Measurements from ENCODE around the gene ZFP69.
"Not testable (repeated sequence)": the region's sequence is repeated elsewhere in the genome, so short reads cannot be mapped to it uniquely, and the experiment has no call there.

Gene ZFP69

DNA sequence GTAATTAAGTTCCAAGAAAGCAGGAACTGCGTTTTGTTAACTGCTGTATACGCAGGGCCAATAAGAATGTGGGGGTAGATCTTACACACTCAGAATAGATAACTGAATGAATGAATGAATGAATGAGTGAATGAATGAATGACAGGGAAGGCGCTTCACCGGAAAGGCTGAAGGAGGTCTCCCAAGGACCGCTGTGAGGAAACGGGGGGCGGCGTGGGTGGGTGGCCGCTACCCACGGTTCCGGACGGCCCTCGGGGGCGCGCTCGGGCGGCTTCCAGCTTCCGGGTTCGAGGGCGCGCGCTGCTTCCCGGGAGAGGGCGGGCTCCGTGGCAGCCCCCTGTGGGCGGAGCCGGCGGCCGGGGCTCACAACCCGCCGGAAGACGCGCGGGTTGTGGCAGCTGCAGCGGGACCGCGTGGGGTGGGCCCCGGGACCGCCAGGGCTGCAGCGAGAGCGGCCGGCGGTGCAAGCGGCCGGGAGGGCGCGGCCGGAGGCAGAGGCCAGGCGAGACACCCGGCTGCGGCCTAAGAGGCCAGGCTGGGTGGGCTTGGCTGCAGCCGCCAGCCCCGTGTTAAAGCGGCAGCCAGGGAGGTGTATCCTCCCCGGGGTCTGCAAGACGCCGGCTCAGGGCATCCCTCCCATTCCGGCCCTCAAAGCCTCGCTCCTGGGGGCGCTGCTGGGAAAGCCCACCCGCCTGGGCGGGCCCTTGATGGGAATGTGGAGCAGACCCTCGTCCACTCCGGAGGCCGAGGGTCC, at the start of gene ZFP69:
Gene ZFP69, plus strand, starts transcription at position 367 of the 754 bp plus-strand sequence. CDS start 2,072 bp downstream, outside the sequence.
- DNase-seq = peak in 1 of 2 donors; percentile 55

DNA sequence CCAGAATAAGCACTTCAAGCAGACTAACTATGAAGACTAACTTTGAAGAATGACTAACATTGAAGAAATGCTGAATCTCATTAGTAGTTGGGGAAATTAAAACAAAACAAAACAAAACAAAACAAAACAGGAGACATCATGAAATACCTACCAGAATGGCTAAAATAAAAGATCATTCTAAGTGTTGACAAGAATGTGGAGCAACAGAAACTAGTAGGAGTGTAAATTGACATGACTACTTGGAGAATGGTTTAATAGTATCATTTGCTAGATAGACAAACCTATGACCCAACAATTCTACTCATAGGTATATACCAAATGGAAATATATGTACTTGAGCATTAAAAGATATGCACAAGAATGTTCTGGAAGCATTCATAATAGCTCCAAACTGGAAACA, 45.7 kb upstream of the ZFP69 start:
- DNase-seq = no peak

DNA sequence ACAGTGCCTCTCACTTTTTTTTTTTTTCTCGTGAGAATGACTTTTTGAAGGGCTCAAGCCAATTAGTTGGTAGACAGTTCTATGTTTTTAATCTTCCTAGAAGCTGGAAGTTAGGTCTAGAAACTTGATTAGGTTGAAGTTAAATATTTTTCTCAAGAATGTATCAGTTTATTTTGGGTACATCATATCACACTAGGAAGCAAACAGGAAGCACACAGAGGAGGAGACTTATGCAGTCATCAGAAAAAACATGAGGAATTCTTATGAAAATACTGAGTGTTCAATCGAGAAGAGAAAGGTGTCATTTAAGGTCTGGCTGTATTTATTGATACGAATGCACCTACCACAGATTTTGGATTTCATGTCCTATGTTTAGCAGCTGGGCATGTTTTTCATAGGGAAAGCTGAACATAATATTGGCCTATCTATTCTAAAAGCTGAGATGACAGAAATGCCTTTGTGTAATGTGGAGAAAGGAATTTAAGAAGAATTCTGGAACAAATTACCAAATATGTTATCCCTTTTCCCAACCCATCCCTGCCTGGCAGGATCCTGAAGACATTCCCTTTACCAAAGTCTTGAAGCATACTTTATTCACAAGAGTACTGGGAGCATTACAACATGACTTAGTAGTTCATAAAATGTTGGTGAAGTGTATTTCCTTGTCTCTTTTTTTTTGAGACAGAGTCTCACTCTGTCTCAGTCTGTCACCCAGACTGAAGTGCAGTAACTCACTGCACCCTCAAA, 44.3 kb upstream of the ZFP69 start:
- no peak for DNase-seq

DNA sequence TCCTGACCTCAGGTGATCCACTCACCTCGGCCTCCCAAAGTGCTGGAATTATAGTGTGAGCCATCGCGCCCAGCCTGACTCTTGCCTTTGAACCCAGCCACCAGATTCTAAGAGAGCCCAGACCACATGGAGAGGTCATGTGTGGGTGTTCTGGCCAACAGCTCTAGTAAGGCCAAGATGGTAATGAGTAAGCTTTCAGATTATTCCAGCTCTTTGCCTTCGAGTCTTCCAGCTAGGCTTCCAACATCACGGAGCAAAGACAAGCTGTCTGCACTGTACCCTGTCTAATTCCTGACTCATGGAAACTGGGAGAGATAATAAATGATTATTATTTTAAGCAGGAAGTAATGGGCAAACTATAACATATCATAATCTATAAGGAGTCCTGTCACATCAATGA, 41.6 kb upstream of the ZFP69 start:
- no peak for DNase-seq

DNA sequence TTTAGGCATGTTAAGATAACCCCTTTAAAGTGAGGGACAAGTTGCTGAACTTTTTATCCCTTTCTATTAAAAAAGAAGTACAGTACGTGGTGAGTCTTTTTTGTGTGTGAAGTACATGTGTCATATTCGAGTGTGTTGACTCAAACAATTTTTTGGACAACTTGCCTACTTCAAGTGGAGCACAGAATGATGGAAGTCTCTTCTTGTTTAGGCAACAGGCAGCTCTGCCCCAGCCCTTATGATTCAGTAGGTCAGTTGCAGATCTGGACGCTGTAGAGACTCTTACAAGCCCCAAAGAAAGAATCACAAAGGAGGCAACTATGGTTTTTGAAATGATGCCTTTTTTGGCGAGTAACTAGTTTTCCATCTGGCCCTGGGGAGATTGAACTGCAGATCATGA, 41.2 kb upstream of the ZFP69 start:
- DNase-seq = no peak

DNA sequence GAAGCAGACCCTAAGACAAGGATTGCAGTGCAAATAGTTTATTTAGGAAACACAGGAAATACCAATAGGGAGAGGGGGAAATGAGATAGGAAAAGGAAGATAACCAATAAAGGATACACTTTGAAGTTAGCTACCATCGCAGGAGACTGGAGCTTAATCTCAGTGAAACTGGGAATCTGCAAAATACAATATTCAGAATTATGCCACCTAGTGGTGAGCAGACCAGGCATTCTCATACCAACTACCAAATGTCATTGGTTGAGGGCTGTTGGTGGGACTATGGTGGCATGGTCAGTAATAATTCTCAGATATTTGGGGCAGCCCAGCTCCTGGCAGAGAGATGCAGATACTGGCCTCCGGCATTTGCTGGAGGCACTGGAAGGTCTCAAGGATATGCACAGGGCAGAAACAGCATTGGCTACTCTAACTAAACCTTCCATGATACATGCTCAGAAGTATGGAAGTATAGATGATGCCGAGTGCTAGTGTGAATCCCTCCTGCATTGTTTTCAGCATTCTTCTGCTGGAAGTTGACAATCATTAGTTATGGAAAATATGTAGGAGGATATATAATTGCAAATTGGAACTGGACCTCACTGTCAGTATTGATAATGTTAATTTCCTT, 38.6 kb upstream of the ZFP69 start:
- DNase-seq = peak in 1 of 2 donors; percentile 44

DNA sequence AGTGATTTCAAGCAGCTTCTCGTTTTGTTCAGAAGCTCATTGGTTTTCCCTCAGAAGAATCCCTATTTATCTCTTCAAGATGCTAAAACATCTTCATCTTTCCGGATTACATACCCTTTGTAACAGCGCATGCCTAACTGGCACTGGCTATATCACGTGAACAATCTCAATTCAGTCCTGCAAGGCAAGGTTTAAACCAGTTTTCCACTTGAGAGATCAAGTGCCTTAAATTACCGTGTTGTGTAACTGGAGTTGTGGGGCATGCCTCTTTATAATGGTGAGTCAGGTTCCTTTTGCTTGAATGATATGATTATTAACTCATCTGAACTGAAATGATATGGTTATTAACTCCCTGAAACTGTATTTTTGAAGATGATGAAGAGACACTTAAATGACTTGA, 37.8 kb upstream of the ZFP69 start:
- no peak for DNase-seq

DNA sequence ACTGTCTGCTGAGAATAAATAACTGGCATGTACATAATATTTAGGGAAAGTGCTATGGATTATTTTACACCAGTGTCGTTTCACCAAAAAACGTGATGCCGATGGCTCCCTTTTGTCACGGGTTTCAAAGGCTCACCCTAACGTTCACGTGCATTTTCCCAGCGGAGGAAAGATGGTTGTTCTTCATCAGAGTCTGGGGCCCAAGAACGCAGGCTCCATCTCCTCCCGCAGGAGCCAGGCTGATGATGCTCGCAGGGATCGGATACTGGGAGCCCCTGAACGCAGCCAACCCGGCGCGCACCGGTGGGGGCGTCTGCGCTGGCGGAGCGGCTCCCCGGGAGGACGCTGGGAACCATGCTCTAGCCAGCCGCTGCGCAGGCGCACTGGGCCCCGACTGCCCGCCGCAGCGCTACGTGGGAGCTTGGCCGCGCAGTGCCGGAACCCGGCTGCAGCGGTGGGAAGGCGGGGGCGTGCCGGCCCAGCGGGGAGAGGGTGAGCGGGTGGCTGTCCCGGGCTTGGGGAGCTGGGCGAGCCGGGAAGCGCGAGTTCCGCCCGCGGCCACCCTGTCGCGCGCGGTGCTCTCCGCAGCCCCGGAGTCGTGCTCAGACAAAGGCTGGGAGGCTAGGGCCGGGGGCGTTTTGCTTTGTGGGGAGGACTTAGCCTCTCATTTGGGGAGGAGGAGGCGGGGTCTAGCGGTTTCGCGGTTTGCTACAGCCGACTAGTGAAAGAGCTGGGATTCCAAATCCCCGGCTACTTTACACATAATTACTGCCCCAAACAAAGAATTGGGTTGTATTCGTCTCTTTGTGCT, 27.2 kb upstream of the ZFP69 start, which contains the start of gene ZFP69B:
Gene ZFP69B, plus strand, starts transcription at position 793 of the 811 bp plus-strand sequence. CDS start 486 bp downstream, outside the sequence.
- peak; percentile 82 to 87 for DNase-seq

DNA sequence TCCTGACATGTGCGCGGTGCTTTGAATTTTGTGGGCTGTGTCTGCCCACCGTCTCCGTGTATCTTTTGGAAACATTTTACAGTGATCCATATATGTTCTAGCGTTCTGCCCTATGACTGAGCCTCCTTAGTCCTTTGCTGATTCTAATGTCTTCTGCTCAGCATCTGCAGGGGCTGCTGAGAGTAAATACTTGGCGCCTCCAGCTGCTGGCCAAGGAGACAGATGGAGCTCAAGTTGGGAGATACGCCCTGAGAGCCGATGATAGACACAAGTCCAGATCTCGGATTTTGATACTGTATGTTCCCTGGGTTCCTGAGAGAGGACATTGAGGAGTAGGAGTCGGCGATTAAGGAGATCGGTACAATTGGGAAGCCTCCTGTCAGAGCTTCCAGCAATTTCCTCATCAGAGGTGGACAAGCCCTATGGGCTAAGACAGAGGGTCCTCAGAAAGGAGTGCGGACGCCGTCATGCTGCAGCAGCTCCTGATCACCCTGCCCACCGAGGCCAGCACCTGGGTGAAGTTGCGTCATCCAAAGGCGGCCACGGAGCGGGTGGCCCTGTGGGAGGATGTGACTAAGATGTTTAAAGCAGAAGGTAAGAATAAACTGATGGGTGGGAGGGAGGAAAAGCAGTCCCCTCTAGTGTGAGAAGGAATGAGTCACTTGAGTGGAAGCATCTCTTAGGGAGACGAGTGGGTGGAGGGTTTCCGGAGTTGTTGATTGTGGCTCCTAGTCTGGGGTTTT, 26.4 kb upstream of the ZFP69 start:
- no peak for DNase-seq

DNA sequence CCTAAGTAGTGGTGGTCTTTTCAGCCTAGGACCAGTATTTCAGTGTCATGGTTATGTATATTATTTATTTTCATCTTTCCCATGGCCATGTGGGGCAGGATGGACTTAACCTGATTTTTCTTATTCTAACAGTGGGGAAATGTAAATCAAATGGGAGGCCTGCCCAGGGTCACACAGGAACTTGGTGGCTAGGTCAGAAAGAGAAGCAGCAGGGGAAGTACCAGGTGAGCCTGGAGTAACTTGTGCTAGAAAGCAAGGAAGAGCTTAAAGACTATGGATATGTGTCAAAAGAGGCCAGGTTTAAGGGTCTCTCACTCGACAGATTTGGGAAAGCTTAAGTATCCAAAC, 25.9 kb upstream of the ZFP69 start:
- no peak for DNase-seq

DNA sequence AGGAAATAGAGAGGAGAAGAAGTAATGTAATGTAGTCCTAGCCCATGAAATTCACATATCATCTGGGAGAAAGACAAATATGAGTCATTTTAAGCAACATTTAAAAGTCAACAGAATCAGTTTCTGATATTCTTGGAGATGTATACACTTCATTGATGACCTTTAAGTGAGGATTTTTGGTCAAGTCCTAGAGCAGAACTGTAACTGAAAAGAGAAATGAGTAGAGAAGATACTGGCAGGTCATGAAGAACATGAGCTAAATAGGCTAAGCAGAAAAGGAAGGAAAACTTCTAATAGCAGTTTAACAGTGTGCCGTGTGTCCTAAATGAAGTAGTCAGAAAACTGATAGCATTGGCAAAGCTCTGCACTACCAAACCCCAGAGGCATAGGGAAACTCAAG, 22.2 kb upstream of the ZFP69 start:
- no peak for DNase-seq

DNA sequence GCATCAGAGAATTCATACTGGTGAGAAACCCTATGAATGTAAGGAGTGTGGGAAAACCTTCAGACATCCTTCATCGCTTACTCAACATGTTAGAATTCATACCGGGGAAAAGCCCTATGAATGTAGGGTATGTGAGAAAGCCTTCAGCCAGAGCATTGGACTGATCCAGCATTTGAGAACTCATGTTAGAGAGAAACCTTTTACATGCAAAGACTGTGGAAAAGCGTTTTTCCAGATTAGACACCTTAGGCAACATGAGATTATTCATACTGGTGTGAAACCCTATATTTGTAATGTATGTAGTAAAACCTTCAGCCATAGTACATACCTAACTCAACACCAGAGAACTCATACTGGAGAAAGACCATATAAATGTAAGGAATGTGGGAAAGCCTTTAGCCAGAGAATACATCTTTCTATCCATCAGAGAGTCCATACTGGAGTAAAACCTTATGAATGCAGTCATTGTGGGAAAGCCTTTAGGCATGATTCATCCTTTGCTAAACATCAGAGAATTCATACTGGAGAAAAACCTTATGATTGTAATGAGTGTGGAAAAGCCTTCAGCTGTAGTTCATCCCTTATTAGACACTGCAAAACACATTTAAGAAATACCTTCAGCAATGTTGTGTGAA, 14.0 kb upstream of the ZFP69 start:
- DNase-seq = no peak

DNA sequence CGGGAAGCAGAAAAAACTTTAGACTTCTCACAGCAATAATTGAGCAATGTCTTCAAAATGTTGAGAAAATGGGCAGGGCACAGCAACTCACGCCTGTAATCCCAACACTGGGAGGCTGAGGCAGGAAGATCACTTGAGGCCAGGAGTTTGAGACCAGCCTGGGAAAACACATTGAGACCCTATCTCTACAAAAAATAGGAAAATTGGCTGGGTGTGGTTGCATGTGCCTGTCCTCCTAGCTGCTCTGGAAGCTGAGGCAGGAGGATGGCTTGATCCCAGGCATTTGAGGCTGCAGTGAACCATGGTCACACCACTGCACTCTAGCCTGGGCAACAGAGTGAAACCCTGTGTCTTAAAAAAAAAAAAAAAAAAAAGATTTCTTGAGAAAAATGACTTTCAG, 7.8 kb upstream of the ZFP69 start:
- DNase-seq = no peak

DNA sequence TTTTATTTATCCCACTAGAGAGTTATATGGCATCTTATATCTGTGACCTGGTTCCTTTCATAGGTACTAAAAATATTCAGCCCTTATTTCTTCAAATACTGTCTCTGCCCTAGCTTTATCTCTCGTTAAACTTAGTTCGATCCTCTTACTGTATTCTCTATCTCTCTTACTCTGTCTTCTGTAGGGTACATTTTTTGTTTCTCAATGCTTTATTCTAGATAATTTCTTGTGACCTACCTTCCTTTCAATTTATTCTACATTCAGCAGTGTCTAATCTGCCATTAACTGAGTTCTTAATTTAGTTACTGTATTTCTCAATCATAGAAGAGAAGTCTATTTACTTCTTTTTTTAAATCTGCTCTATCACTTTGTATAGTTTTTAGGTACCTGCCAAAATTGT, 1.8 kb upstream of the ZFP69 start:
- no peak for DNase-seq

DNA sequence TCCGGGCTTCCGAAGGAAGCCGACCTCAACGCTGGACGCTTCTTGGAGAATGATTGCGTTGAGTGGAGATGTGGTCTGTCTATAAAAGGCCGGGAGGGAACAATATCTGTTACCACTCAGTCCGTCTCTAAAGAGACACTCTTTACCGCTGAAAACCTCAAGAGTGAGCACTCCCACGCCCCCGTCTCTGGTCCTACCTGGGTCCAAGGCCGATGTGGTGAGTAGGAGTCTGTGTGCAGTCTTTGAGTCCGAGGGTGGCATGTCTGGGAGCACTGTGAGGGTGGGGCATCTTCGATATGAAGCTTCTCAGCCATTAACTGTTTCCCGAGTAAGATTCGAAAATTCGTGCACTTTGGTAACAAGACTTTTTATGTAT, 576 bp downstream of the ZFP69 start:
- no peak for DNase-seq

DNA sequence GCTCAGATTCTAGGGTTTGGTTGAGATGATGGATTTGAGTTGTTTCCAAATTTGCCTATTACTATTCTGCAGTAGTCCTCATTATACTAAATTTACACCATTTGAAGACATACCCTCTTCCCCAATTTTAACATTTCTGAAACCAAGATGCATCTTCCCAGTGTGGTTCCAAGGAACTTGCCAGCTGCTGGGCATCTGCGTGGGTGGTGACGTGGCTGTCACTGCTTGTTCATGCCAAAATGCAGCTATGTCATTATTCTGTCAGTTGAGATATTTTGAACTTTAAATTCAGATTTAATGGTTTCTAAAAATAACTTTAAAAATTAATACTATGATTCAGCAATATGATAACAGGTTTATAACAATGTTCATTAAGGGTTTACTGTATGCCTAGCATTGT, 1.2 kb downstream of the ZFP69 start:
- DNase-seq = no peak

DNA sequence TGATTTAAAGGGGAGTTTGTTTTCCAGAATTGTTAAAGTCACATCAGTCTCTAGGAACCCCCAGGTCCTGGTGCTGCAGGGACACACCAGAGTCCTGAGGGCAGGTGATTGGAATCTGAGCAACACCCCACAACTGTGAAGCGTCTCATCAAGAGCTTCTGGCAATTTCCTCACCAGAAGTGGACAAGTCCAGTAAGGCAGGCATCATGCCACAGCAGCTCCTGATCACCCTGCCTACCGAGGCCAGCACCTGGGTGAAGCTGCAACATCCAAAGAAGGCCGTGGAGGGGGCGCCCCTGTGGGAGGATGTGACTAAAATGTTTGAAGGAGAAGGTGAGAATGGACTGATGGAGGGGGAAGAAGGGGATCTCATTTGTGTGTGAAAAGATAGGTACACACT, 2.1 kb downstream of the ZFP69 start:
- no peak for DNase-seq

DNA sequence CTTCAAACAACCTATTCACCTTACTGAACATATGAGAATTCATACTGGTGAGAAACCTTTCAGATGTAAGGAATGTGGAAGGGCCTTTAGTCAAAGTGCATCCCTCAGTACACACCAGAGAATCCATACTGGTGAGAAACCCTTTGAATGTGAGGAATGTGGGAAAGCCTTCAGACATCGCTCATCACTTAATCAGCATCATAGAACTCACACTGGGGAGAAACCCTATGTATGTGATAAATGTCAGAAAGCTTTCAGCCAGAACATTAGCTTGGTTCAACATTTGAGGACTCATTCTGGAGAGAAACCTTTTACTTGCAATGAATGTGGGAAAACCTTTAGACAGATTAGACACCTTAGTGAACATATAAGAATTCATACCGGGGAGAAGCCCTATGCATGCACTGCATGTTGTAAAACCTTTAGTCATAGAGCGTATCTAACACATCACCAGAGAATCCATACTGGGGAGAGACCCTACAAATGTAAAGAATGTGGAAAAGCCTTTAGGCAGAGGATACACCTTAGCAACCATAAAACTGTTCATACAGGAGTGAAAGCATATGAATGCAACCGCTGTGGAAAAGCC, 18.3 kb downstream of the ZFP69 start:
- DNase-seq = no peak

DNA sequence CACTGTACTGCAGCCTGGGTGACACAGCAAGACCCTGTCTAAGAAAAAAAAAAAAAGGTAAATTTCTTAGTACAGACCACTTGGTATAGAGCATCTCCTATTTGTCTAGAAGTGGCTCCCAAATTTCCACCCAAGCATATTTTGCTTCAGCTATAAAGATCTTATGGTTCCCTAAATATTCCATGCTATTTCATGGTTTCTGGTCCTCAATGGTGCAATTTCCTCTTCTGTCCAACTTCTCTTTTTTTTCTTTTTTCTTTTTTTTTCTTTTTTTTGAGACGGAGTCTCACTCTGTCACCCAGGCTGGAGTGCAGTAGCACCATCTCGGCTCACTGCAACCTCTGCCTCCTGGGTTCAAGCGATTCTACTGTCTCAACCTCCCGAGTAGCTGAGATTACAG, 25.6 kb downstream of the ZFP69 start:
- DNase-seq = not testable (repeated sequence)

DNA sequence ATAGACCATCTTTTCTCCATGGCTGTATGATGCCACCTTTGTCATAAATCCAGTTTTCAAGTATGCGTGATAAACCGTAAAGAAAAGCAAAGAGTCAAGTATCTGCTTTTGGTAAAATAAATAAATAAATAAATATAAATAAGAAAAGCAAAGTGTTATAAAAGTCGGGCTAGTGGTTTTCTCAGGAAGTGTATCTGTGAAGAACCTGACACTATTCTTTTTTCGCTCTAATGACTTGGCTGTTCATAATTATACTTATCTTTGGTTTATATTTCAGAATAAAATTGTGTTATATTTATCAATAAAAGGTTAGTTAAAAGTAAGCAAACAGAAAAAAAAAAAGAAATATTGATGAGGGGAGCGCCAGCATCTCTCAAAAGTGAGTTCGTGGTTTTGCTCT, 30.9 kb downstream of the ZFP69 start:
- DNase-seq = no peak

All from hippocampal formation (tissue), 2 donors.